ENCODE results near the gene ANKDD1B.

The ANKDD1B gene

GRCh38 chr5:75670577-75670976, 59.3 kb downstream of the ANKDD1B start:
- Histone ChIP-seq H3K4me1 (ENCODE audit: low read length) (no peaks in the 10 kb centered on the region), H3K4me3 (ENCODE audit: low read length) (no peak overlapping the region), H3K27ac (ENCODE audit: low read length) (no peak overlapping the region), H3K4me2 (ENCODE audit: low read depth, low read length) (no peak overlapping the region), H3K9me3 (replicated peaks; ENCODE audit: insufficient read depth, low read length) (no peaks in the 10 kb centered on the region), H3K27me3 (replicated peaks; ENCODE audit: insufficient read depth, low read length) (no peaks in the 10 kb centered on the region), H3K36me3 (replicated peaks; ENCODE audit: insufficient read depth, low read length) (no peaks in the 10 kb centered on the region; the same call in 1 of the 2 replicates), H3K9ac (ENCODE audit: low read length) (no peak overlapping the region), H3K79me2 (ENCODE audit: low read length) (no peaks in the 10 kb centered on the region), H4K20me1 (ENCODE audit: insufficient read depth, low read length) (no peaks in the 10 kb centered on the region), H2AFZ (ENCODE audit: low read length) (no peak overlapping the region), H3K9me2 (replicated peaks; ENCODE audit: insufficient read depth, low read length) (no peaks in the 10 kb centered on the region), H3F3A (ENCODE audit: insufficient read depth, low read length) (no peaks in the 10 kb centered on the region)
- TF ChIP-seq, protein P1, sequence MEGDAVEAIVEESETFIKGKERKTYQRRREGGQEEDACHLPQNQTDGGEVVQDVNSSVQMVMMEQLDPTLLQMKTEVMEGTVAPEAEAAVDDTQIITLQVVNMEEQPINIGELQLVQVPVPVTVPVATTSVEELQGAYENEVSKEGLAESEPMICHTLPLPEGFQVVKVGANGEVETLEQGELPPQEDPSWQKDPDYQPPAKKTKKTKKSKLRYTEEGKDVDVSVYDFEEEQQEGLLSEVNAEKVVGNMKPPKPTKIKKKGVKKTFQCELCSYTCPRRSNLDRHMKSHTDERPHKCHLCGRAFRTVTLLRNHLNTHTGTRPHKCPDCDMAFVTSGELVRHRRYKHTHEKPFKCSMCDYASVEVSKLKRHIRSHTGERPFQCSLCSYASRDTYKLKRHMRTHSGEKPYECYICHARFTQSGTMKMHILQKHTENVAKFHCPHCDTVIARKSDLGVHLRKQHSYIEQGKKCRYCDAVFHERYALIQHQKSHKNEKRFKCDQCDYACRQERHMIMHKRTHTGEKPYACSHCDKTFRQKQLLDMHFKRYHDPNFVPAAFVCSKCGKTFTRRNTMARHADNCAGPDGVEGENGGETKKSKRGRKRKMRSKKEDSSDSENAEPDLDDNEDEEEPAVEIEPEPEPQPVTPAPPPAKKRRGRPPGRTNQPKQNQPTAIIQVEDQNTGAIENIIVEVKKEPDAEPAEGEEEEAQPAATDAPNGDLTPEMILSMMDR (IDR thresholded peaks at IDR 0.05; ENCODE audit: low read length), result no peak
- no peak for TF ChIP-seq EZH2 (optimal IDR thresholded peaks at IDR 0.05; ENCODE audit: low read depth, low read length)
- no peak for TF ChIP-seq EZH2phosphoT487 (IDR thresholded peaks at IDR 0.05; ENCODE audit: low read length)
- no peak for DNase-seq

GRCh38 chr5:75671506-75671905, 60.3 kb downstream of the ANKDD1B start:
- Histone ChIP-seq H3K79me2 (ENCODE audit: low read length) (no peaks in the 10 kb centered on the region), H3F3A (ENCODE audit: insufficient read depth, low read length) (no peaks in the 10 kb centered on the region), H2AFZ (ENCODE audit: low read length) (no peak overlapping the region), H3K27ac (ENCODE audit: low read length) (no peak overlapping the region), H3K9me3 (replicated peaks; ENCODE audit: insufficient read depth, low read length) (no peaks in the 10 kb centered on the region), H4K20me1 (ENCODE audit: insufficient read depth, low read length) (no peaks in the 10 kb centered on the region), H3K9ac (ENCODE audit: low read length) (no peak overlapping the region), H3K27me3 (replicated peaks; ENCODE audit: insufficient read depth, low read length) (no peaks in the 10 kb centered on the region), H3K4me1 (ENCODE audit: low read length) (no peaks in the 10 kb centered on the region), H3K4me2 (ENCODE audit: low read depth, low read length) (no peak overlapping the region), H3K36me3 (replicated peaks; ENCODE audit: insufficient read depth, low read length) (no peaks in the 10 kb centered on the region; the same call in 1 of the 2 replicates), H3K9me2 (replicated peaks; ENCODE audit: insufficient read depth, low read length) (no peaks in the 10 kb centered on the region), H3K4me3 (ENCODE audit: low read length) (no peak overlapping the region)
- DNase-seq, result no peak
- TF ChIP-seq, protein P1 (IDR thresholded peaks at IDR 0.05; ENCODE audit: low read length), result no peak
- TF ChIP-seq EZH2 (optimal IDR thresholded peaks at IDR 0.05; ENCODE audit: low read depth, low read length) (no peak), EZH2phosphoT487 (IDR thresholded peaks at IDR 0.05; ENCODE audit: low read length) (no peak)

DNA sequence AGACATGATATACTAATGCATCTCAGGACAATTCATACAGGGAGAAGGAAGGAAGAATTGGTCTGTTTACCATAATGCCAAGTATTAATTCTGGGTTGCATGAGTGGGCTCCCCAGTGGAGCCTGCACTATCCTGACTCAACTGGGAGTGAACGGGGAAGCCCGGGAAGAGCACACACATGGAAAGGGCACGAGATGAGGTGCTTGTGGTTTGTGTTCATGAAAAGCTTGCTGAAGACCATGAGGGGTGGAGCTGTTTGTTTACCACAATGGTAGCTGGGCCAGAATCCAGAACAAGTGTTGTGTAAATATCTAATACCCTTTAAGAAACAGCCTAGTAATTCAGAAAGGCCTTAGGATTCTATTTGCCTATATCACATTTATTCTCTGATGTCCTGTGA, 61.4 kb downstream of the ANKDD1B start:
- H3K79me2 ChIP-seq (ENCODE audit: low read length), result no peaks in the 10 kb centered on the region
- TF ChIP-seq EZH2phosphoT487 (IDR thresholded peaks at IDR 0.05; ENCODE audit: low read length) (no peak), EZH2 (optimal IDR thresholded peaks at IDR 0.05; ENCODE audit: low read depth, low read length) (no peak)
- TF ChIP-seq, protein P1 (IDR thresholded peaks at IDR 0.05; ENCODE audit: low read length), result no peak

More for the DNA sequence above, 61.4 kb downstream of the ANKDD1B start:
- H4K20me1 ChIP-seq (ENCODE audit: insufficient read depth, low read length), result no peaks in the 10 kb centered on the region
- H3K27me3 ChIP-seq (replicated peaks; ENCODE audit: insufficient read depth, low read length), result no peaks in the 10 kb centered on the region
- no peak overlapping the region for H3K4me2 ChIP-seq (ENCODE audit: low read depth, low read length)
- H3K4me1 ChIP-seq (ENCODE audit: low read length), result no peaks in the 10 kb centered on the region
- DNase-seq, result no peak
- H3K4me3 ChIP-seq (ENCODE audit: low read length), result no peak overlapping the region
- H3K9ac ChIP-seq (ENCODE audit: low read length), result no peak overlapping the region
- H2AFZ ChIP-seq (ENCODE audit: low read length), result no peak overlapping the region
- no peaks in the 10 kb centered on the region for H3K9me3 ChIP-seq (replicated peaks; ENCODE audit: insufficient read depth, low read length)
- no peaks in the 10 kb centered on the region; the same call in 1 of the 2 replicates for H3K36me3 ChIP-seq (replicated peaks; ENCODE audit: insufficient read depth, low read length)
- no peaks in the 10 kb centered on the region for H3K9me2 ChIP-seq (replicated peaks; ENCODE audit: insufficient read depth, low read length)
- no peak overlapping the region for H3K27ac ChIP-seq (ENCODE audit: low read length)
- no peaks in the 10 kb centered on the region for H3F3A ChIP-seq (ENCODE audit: insufficient read depth, low read length)

Data from MM.1S (cell line).